Activated gamma-delta T cell treated with anti-CD3 and anti-CD28 coated beads, Interleukin-2, amount 50 U/mL, for 16 hours (primary cell): Measurements from ENCODE around the gene LGI2.

Source experiments
- DNase-seq: peaks from one replicate; pipeline ENCODE4 v3.0.0-alpha.2; 2020; ENCODE audit warnings: low read depth

LGI2 gene

GRCh38 chr4:24965627-24966026 is 65.1 kb downstream of the LGI2 start:
- DNase-seq: no peak

- DNase-seq: no peak
Measured at GRCh38 chr4:24963277-24963676, 67.5 kb downstream of the LGI2 start.

GRCh38 chr4:24957886-24958285 is 72.9 kb downstream of the LGI2 start:
- DNase-seq: no peak

- DNase-seq: no peak
Measured at GRCh38 chr4:24956763-24957162, 74.0 kb downstream of the LGI2 start.

GRCh38 chr4:24956091-24956490 is 74.7 kb downstream of the LGI2 start:
- no peak for DNase-seq

- no peak for DNase-seq
Measured at GRCh38 chr4:24952667-24953066, 78.1 kb downstream of the LGI2 start.

GRCh38 chr4:24949970-24950369 is 80.8 kb downstream of the LGI2 start:
- DNase-seq: no peak
